Neural progenitor cell (in vitro differentiated cells): ENCODE data around the gene WIPF1. TPM values are rescaled to one million over a fixed set of nuclear protein-coding genes. Genes with fewer than 3 reads are reported as not detected.

Source experiments
- DNase-seq: peaks from one replicate; pipeline ENCODE4 v3.0.0-alpha.2; 2016; ENCODE audit warnings: low spot score
- H2AFZ ChIP-seq: fragments of 200-600 bp; sonication (generic); replicated peaks from 2 replicates; pipeline ENCODE4 v1.6.1; 2016; ENCODE audit warnings: antibody characterized with exemption
- H3F3A ChIP-seq: fragments of 200-600 bp; sonication (generic); 2 replicates; pipeline ENCODE4 v1.6.1; 2016; ENCODE audit warnings: antibody characterized with exemption, low read depth
- H3K27ac ChIP-seq: fragments of 200-600 bp; sonication (generic); 2 replicates; pipeline ENCODE4 v1.5.1; 2016; ENCODE audit warnings: mild to moderate bottlenecking
- H3K27me3 ChIP-seq: fragments of 200-600 bp; sonication (generic); 2 replicates; pipeline ENCODE4 v1.6.1; 2016; ENCODE audit warnings: mild to moderate bottlenecking, moderate library complexity
- H3K36me3 ChIP-seq: fragments of 200-600 bp; sonication (generic); 2 replicates; pipeline ENCODE4 v1.5.1; 2016
- H3K4me1 ChIP-seq: fragments of 200-600 bp; sonication (generic); 2 replicates; pipeline ENCODE4 v1.6.1; 2016; ENCODE audit warnings: mixed run types
- H3K4me2 ChIP-seq: fragments of 200-600 bp; sonication (generic); 2 replicates; pipeline ENCODE4 v1.6.1; 2016
- H3K4me3 ChIP-seq: fragments of 200-600 bp; sonication (generic); 2 replicates; pipeline ENCODE4 v1.5.1; 2016
- H3K79me2 ChIP-seq: fragments of 200-600 bp; sonication (generic); 2 replicates; pipeline ENCODE4 v1.6.1; 2016; ENCODE audit warnings: low read depth
- H3K9ac ChIP-seq: fragments of 200-600 bp; sonication (generic); 2 replicates; pipeline ENCODE4 v1.6.1; 2016
- H3K9me3 ChIP-seq: fragments of 200-600 bp; sonication (generic); 2 replicates; pipeline ENCODE4 v1.5.1; 2016; ENCODE audit warnings: low read depth
- H4K20me1 ChIP-seq: fragments of 200-600 bp; sonication (generic); 2 replicates; pipeline ENCODE4 v1.6.1; 2016; ENCODE audit warnings: low read depth
- H3K27ac Mint-ChIP-seq: 3 replicates; pipeline ENCODE4 v1.8.0; 2021; ENCODE audit warnings: mixed read lengths
- H3K27me3 Mint-ChIP-seq: 2 replicates; pipeline ENCODE4 v1.8.0; 2022; ENCODE audit warnings: low read depth, mild to moderate bottlenecking, inconsistent platforms, moderate library complexity, mixed read lengths; ENCODE audit not compliant: insufficient read depth
- H3K36me3 Mint-ChIP-seq: 3 replicates; pipeline ENCODE4 v1.8.0; 2021; ENCODE audit warnings: mixed read lengths
- H3K4me1 Mint-ChIP-seq: 3 replicates; pipeline ENCODE4 v1.8.0; 2021; ENCODE audit warnings: mixed read lengths
- H3K4me3 Mint-ChIP-seq: 3 replicates; pipeline ENCODE4 v1.8.0; 2021; ENCODE audit warnings: mild to moderate bottlenecking, moderate library complexity, mixed read lengths
- H3K9me3 Mint-ChIP-seq: 3 replicates; pipeline ENCODE4 v1.8.0; 2020; ENCODE audit warnings: mixed read lengths
- CTCF ChIP-seq: fragments of 200-600 bp; sonication (generic); IDR thresholded peaks from 2 replicates; pipeline ENCODE4 v1.5.1; 2017; ENCODE audit warnings: antibody characterized with exemption, mild to moderate bottlenecking
- EZH2 ChIP-seq: fragments of 200-600 bp; sonication (generic); IDR thresholded peaks from 2 replicates; pipeline ENCODE4 v1.6.1; 2017; ENCODE audit warnings: antibody characterized with exemption, mild to moderate bottlenecking, moderate library complexity
- EZH2phosphoT487 ChIP-seq: fragments of 200-600 bp; sonication (generic); IDR thresholded peaks from 2 replicates; pipeline ENCODE4 v1.6.1; 2017; ENCODE audit warnings: antibody characterized with exemption
- total RNA-seq: library from RNA; depleted of rRNA; stranded (reverse); fragments of >200 nt; gene quantifications from 2 replicates; pipeline ENCODE4 v1.2.3, GENCODE V29; 2015; ENCODE audit warnings: low replicate concordance

The WIPF1 gene
- total RNA-seq, 1 donor from 2014 or later = 17.2 TPM

- H3K4me3 ChIP-seq = no peak overlapping the region
- no peaks in the 10 kb centered on the region for H3K27me3 ChIP-seq
- no peaks in the 10 kb centered on the region for H3K36me3 ChIP-seq
- Mint-ChIP-seq H3K36me3 (peaks cover 9% of the 10 kb centered on the region), H3K4me1 (no peaks in the 10 kb centered on the region), H3K4me3 (no peak overlapping the region), H3K27ac (no peak overlapping the region), H3K27me3 (no peaks in the 10 kb centered on the region), H3K9me3 (no peaks in the 10 kb centered on the region)
- no peak for DNase-seq
- no peak for TF ChIP-seq EZH2
- no peak for TF ChIP-seq EZH2phosphoT487
- no peak for TF ChIP-seq CTCF
- H3K9me3 ChIP-seq = no peaks in the 10 kb centered on the region
- H3K9ac ChIP-seq = no peak overlapping the region
- H3K27ac ChIP-seq = no peak overlapping the region
- no peaks in the 10 kb centered on the region for H3F3A ChIP-seq
- no peaks in the 10 kb centered on the region for H3K79me2 ChIP-seq
- no peak overlapping the region for H2AFZ ChIP-seq
- H3K4me2 ChIP-seq = no peak overlapping the region
- H4K20me1 ChIP-seq = no peaks in the 10 kb centered on the region
- H3K4me1 ChIP-seq = no peaks in the 10 kb centered on the region
These were observed 29.2 kb downstream of the WIPF1 start for GRCh38 chr2:174568425-174568824.

DNA sequence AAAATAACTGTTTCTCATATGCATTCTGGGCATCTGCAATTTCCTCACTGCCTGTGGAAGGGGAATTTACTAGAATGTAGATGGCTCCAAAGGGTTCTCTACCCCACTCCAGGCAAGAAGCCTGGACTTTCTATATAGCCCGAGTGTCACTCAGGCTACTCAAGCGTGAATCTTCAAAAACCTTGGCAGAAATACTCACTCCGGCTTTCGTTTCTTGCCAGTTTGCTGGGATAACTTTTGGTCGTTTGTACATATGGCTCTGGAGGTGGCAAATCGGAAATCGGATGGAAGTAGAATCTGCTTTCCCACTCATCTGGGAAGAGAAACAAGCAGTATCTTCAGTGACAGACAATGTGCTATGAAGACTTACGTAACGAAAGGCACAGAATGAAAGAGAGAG is 30.7 kb downstream of the WIPF1 start:
- H3K27me3 Mint-ChIP-seq = no peaks in the 10 kb centered on the region
- H3K27ac Mint-ChIP-seq = no peak overlapping the region
- Histone ChIP-seq H3K36me3 (no peaks in the 10 kb centered on the region), H3K9ac (no peak overlapping the region), H3K9me3 (no peaks in the 10 kb centered on the region), H3K79me2 (no peaks in the 10 kb centered on the region), H3K4me2 (no peak overlapping the region), H3K27me3 (no peaks in the 10 kb centered on the region), H2AFZ (no peak overlapping the region), H3F3A (no peaks in the 10 kb centered on the region), H4K20me1 (no peaks in the 10 kb centered on the region), H3K4me3 (no peak overlapping the region), H3K4me1 (no peaks in the 10 kb centered on the region), H3K27ac (no peak overlapping the region)
- H3K4me3 Mint-ChIP-seq = no peak overlapping the region
- no peaks in the 10 kb centered on the region for H3K4me1 Mint-ChIP-seq
- H3K36me3 Mint-ChIP-seq = peaks cover 11% of the 10 kb centered on the region
- TF ChIP-seq EZH2phosphoT487 = no peak
- TF ChIP-seq EZH2 = no peak
- TF ChIP-seq CTCF = no peak
- H3K9me3 Mint-ChIP-seq = no peaks in the 10 kb centered on the region
- DNase-seq = no peak

- Mint-ChIP-seq H3K27me3 (no peaks in the 10 kb centered on the region), H3K36me3 (peaks cover 4% of the 10 kb centered on the region), H3K4me1 (peaks cover 6% of the 10 kb centered on the region), H3K4me3 (no peak overlapping the region), H3K27ac (no peak overlapping the region), H3K9me3 (no peaks in the 10 kb centered on the region)
- Histone ChIP-seq H3K9me3 (no peaks in the 10 kb centered on the region), H3K27ac (no peak overlapping the region), H3F3A (no peaks in the 10 kb centered on the region), H3K9ac (no peak overlapping the region), H3K36me3 (no peaks in the 10 kb centered on the region), H3K4me1 (peaks cover 10% of the 10 kb centered on the region), H4K20me1 (no peaks in the 10 kb centered on the region), H3K27me3 (no peaks in the 10 kb centered on the region), H3K4me2 (no peak overlapping the region), H2AFZ (no peak overlapping the region), H3K79me2 (no peaks in the 10 kb centered on the region), H3K4me3 (no peak overlapping the region)
- no peak for DNase-seq
- TF ChIP-seq EZH2 (no peak), CTCF (no peak), EZH2phosphoT487 (no peak)
These were observed 33.9 kb downstream of the WIPF1 start for GRCh38 chr2:174563530-174564282.
